Kidney glomerular epithelial cell (primary cell): ENCODE data around the gene SUPT4H1.
"Not testable (repeated sequence)": the region's sequence is repeated elsewhere in the genome, so short reads cannot be mapped to it uniquely, and the experiment has no call there.

Experiments used
- DNase-seq: peaks from one replicate; lab custom pipeline; 2025; lab: John Stamatoyannopoulos, UW

SUPT4H1 gene

GRCh38 chr17:58363457-58364185, 11.6 kb upstream of the SUPT4H1 start:
- DNase-seq, result no peak

- DNase-seq, result no peak
Observed at GRCh38 chr17:58362368-58363014, 10.5 kb upstream of the SUPT4H1 start.

GRCh38 chr17:58360296-58361063, 8.5 kb upstream of the SUPT4H1 start:
- DNase-seq, result no peak

GRCh38 chr17:58358408-58359172, 6.6 kb upstream of the SUPT4H1 start:
- DNase-seq, result no peak

GRCh38 chr17:58357312-58358297, 5.6 kb upstream of the SUPT4H1 start:
- DNase-seq, result no peak

- no peak for DNase-seq
Observed at GRCh38 chr17:58356231-58356630, 4.2 kb upstream of the SUPT4H1 start.

GRCh38 chr17:58354541-58355216, 2.7 kb upstream of the SUPT4H1 start:
- DNase-seq, result no peak

GRCh38 chr17:58353389-58353825, 1.4 kb upstream of the SUPT4H1 start:
- no peak for DNase-seq

- DNase-seq, result peak; percentile 33
Observed at GRCh38 chr17:58352596-58353388, 791 bp upstream of the SUPT4H1 start.

GRCh38 chr17:58351182-58351581, 819 bp downstream of the SUPT4H1 start:
- no peak for DNase-seq

GRCh38 chr17:58348038-58348437, 4.0 kb downstream of the SUPT4H1 start:
- DNase-seq, result no peak

GRCh38 chr17:58345500-58345899, 6.5 kb downstream of the SUPT4H1 start:
- no peak for DNase-seq

GRCh38 chr17:58344791-58345157, 7.2 kb downstream of the SUPT4H1 start:
- no peak for DNase-seq

- DNase-seq, result no peak
Observed at GRCh38 chr17:58344047-58344790, 7.8 kb downstream of the SUPT4H1 start.

GRCh38 chr17:58343131-58343530, 8.9 kb downstream of the SUPT4H1 start:
- DNase-seq, result no peak

GRCh38 chr17:58341861-58342475, 10.0 kb downstream of the SUPT4H1 start:
- no peak for DNase-seq

GRCh38 chr17:58341136-58341860, 10.7 kb downstream of the SUPT4H1 start:
- not testable (repeated sequence) for DNase-seq
